Activated naive CD4-positive, alpha-beta T cell treated with Interleukin-2 at 50 U/mL for 16 hours (primary cell): ENCODE measurements around the gene KIF6.
"Not testable (repeated sequence)": the region's sequence is repeated elsewhere in the genome, so short reads cannot be mapped to it uniquely, and the experiment has no call there.

Experiments
- DNase-seq: peaks from one replicate; pipeline ENCODE4 v3.0.0-alpha.2; 2020

KIF6 gene

GRCh38 chr6:39303425-39304153 is 421.6 kb downstream of the KIF6 start:
- no peak for DNase-seq

- peak; percentile 88 for DNase-seq
Measured at GRCh38 chr6:39302669-39303424, 422.4 kb downstream of the KIF6 start.

GRCh38 chr6:39302011-39302410 is 423.2 kb downstream of the KIF6 start:
- DNase-seq = no peak

GRCh38 chr6:39301606-39302005 is 423.6 kb downstream of the KIF6 start:
- DNase-seq = no peak

- no peak for DNase-seq
Measured at GRCh38 chr6:39300739-39301138, 424.5 kb downstream of the KIF6 start.

GRCh38 chr6:39298061-39298460 is 427.1 kb downstream of the KIF6 start:
- DNase-seq = no peak

- no peak for DNase-seq
Measured at GRCh38 chr6:39296745-39297640, 428.2 kb downstream of the KIF6 start.

- DNase-seq = no peak
Measured at GRCh38 chr6:39295611-39296011, 429.6 kb downstream of the KIF6 start.

GRCh38 chr6:39294899-39295298 is 430.3 kb downstream of the KIF6 start:
- DNase-seq = no peak

- no peak for DNase-seq
Measured at GRCh38 chr6:39294133-39294532, 431.1 kb downstream of the KIF6 start.

GRCh38 chr6:39292637-39293036 is 432.6 kb downstream of the KIF6 start:
- DNase-seq = no peak

- no peak for DNase-seq
Measured at GRCh38 chr6:39289490-39289889, 435.7 kb downstream of the KIF6 start.

GRCh38 chr6:39287601-39288000 is 437.6 kb downstream of the KIF6 start:
- DNase-seq = no peak

GRCh38 chr6:39286596-39286995 is 438.6 kb downstream of the KIF6 start:
- not testable (repeated sequence) for DNase-seq

GRCh38 chr6:39282774-39283173 is 442.4 kb downstream of the KIF6 start:
- DNase-seq = no peak

- DNase-seq = no peak
Measured at GRCh38 chr6:39281312-39281980, 443.8 kb downstream of the KIF6 start.

GRCh38 chr6:39280247-39280731 is 444.9 kb downstream of the KIF6 start:
- DNase-seq = no peak
